Measurements from ENCODE around the gene TRABD2A. TPM values are rescaled to one million over a fixed set of nuclear protein-coding genes. Genes with fewer than 3 reads are reported as not detected.

Gene TRABD2A
- total RNA-seq, 1 experiment from 2014 or later, result 1.7 TPM

DNA sequence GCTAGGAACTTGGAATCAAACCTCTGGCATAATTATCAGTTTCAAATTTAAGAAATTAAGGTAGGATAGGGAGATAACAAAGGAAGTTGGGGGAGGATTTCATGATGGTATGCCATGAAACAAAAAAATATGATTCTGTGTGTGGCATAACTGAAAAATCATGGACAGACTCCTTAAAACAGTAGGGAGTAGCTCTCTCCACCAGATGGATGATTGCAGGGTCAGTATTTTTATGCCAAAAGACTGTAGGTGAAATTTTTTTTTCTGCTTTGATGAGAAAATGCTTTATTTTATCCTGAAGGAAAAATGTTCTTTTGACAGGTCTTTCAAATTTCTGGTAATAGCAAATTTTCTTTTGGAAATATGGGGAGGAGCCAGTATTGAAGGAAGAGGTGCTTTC, 94.3 kb downstream of the TRABD2A start:
- H2BK12ac ChIP-seq (ENCODE audit: insufficient read length, low read depth, low read length), result no peak overlapping the region
- H4K5ac ChIP-seq (ENCODE audit: insufficient read length, low read depth, low read length), result no peak overlapping the region
- peaks cover 7 to 11% of the 10 kb centered on the region in 2 experiments for H3K4me1 Mint-ChIP-seq
- H3K18ac ChIP-seq (ENCODE audit: insufficient read length, low read depth, low read length), result no peak overlapping the region
- H3K79me1 ChIP-seq (ENCODE audit: insufficient read depth, low read depth, low read length, poor library complexity, severe bottlenecking), result no peaks in the 10 kb centered on the region
- no peak overlapping the region for H2AK5ac ChIP-seq (ENCODE audit: insufficient read length, low read length)
- H2AFZ ChIP-seq (ENCODE audit: low read length), result no peak overlapping the region
- H3K27me3 Mint-ChIP-seq (ENCODE audit: low read depth), result no peaks in the 10 kb centered on the region
- H2BK5ac ChIP-seq (ENCODE audit: insufficient read length, low read length), result no peak overlapping the region
- no peaks in the 10 kb centered on the region for H4K20me1 ChIP-seq (ENCODE audit: control insufficient read depth, insufficient read depth, insufficient read length)
- H3T11ph ChIP-seq (ENCODE audit: low read length), result no peak overlapping the region
- H3K56ac ChIP-seq (ENCODE audit: insufficient read length, low read depth, low read length), result no peak overlapping the region
- H3K36me3 Mint-ChIP-seq (ENCODE audit: insufficient read depth in 1 of 3, low read depth in 3 of 3), result no peaks in the 10 kb centered on the region
- TF ChIP-seq, protein P1, sequence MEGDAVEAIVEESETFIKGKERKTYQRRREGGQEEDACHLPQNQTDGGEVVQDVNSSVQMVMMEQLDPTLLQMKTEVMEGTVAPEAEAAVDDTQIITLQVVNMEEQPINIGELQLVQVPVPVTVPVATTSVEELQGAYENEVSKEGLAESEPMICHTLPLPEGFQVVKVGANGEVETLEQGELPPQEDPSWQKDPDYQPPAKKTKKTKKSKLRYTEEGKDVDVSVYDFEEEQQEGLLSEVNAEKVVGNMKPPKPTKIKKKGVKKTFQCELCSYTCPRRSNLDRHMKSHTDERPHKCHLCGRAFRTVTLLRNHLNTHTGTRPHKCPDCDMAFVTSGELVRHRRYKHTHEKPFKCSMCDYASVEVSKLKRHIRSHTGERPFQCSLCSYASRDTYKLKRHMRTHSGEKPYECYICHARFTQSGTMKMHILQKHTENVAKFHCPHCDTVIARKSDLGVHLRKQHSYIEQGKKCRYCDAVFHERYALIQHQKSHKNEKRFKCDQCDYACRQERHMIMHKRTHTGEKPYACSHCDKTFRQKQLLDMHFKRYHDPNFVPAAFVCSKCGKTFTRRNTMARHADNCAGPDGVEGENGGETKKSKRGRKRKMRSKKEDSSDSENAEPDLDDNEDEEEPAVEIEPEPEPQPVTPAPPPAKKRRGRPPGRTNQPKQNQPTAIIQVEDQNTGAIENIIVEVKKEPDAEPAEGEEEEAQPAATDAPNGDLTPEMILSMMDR (conservative IDR thresholded peaks at IDR 0.05), result no peak
- no peak overlapping the region for H4K91ac ChIP-seq (ENCODE audit: insufficient read length, low read depth, low read length)
- H3K4me1 ChIP-seq (ENCODE audit: insufficient read depth, low read length), result peaks cover 2% of the 10 kb centered on the region; the same call in 1 of the 2 replicates
- no peak overlapping the region for H4K8ac ChIP-seq (replicated peaks; ENCODE audit: insufficient read length, low read depth, low read length)
- no peak for DNase-seq
- H3K27me3 ChIP-seq (ENCODE audit: insufficient read depth, low read length), result no peaks in the 10 kb centered on the region
- H3K9ac ChIP-seq (ENCODE audit: extremely low read depth, insufficient read length, low read length), result no peak overlapping the region
- no peak overlapping the region for H2BK120ac ChIP-seq (ENCODE audit: low read depth, low read length, poor library complexity, severe bottlenecking)
- H3K9me3 Mint-ChIP-seq, result no peaks in the 10 kb centered on the region
- H3K27ac ChIP-seq (ENCODE audit: insufficient read length, low read depth, low read length), result no peak overlapping the region
- H3K79me2 ChIP-seq (ENCODE audit: insufficient read depth, low read length), result no peaks in the 10 kb centered on the region
- no peak overlapping the region for H2BK20ac ChIP-seq (ENCODE audit: low read depth, low read length, poor library complexity, severe bottlenecking)
- H3K23ac ChIP-seq (ENCODE audit: insufficient read length, low read depth, low read length), result no peak overlapping the region
- H3K14ac ChIP-seq (ENCODE audit: insufficient read depth, low read length), result no peak overlapping the region
- no peak overlapping the region for H3K4me3 Mint-ChIP-seq
- H3K4me2 ChIP-seq (ENCODE audit: insufficient read depth, insufficient read length, low read length), result no peak overlapping the region
- H3K9me3 ChIP-seq (ENCODE audit: control insufficient read depth, low read depth, low read length), result no peaks in the 10 kb centered on the region
- H3K27ac Mint-ChIP-seq, result no peak overlapping the region
- no peak overlapping the region for H3K4ac ChIP-seq (ENCODE audit: low read depth, low read length)
- no peak overlapping the region for H2BK15ac ChIP-seq (ENCODE audit: low read depth, low read length)
- no peaks in the 10 kb centered on the region for H3K23me2 ChIP-seq (ENCODE audit: insufficient read length, low read depth, low read length, poor library complexity, severe bottlenecking)
